NT2/D1 (cell line): ENCODE results near the gene MICALL2.

Source experiments
- DNase-seq: peaks from one replicate; pipeline ENCODE4 v3.0.0-alpha.2; 2011; ENCODE audit warnings: low read depth, low spot score
- H3K27me3 ChIP-seq: 2 replicates; pipeline ENCODE4 v1.6.0; 2011; ENCODE audit warnings: mild to moderate bottlenecking; ENCODE audit not compliant: insufficient read length, insufficient read depth
- H3K36me3 ChIP-seq: 2 replicates; pipeline ENCODE4 v1.6.1; 2011; ENCODE audit warnings: mild to moderate bottlenecking, low read length, mixed read lengths; ENCODE audit not compliant: insufficient read depth, insufficient read length
- H3K4me1 ChIP-seq: 2 replicates; pipeline ENCODE4 v1.5.1; 2011; ENCODE audit not compliant: insufficient read depth, insufficient read length
- H3K4me3 ChIP-seq: 2 replicates; pipeline ENCODE4 v1.5.1; 2011; ENCODE audit warnings: low read depth; ENCODE audit not compliant: insufficient read length
- H3K9ac ChIP-seq: 2 replicates; pipeline ENCODE4 v1.6.0; 2011; ENCODE audit warnings: low read depth; ENCODE audit not compliant: insufficient read length
- H3K9me3 ChIP-seq: 2 replicates; pipeline ENCODE4 v1.5.1; 2011; ENCODE audit warnings: mild to moderate bottlenecking, low read length; ENCODE audit not compliant: insufficient read depth
- SUZ12 ChIP-seq: IDR thresholded peaks from 2 replicates; pipeline ENCODE4 v1.6.1; 2011; ENCODE audit not compliant: insufficient read length, insufficient read depth; ENCODE audit errors: extremely low read depth
- YY1 ChIP-seq: IDR thresholded peaks from 2 replicates; pipeline ENCODE4 v1.6.1; 2011; ENCODE audit not compliant: insufficient read length, insufficient read depth
- ZNF274 ChIP-seq: IDR thresholded peaks from 2 replicates; pipeline ENCODE4 v1.6.1; 2011; ENCODE audit warnings: mild to moderate bottlenecking, low read depth, low read length

The MICALL2 gene

DNA sequence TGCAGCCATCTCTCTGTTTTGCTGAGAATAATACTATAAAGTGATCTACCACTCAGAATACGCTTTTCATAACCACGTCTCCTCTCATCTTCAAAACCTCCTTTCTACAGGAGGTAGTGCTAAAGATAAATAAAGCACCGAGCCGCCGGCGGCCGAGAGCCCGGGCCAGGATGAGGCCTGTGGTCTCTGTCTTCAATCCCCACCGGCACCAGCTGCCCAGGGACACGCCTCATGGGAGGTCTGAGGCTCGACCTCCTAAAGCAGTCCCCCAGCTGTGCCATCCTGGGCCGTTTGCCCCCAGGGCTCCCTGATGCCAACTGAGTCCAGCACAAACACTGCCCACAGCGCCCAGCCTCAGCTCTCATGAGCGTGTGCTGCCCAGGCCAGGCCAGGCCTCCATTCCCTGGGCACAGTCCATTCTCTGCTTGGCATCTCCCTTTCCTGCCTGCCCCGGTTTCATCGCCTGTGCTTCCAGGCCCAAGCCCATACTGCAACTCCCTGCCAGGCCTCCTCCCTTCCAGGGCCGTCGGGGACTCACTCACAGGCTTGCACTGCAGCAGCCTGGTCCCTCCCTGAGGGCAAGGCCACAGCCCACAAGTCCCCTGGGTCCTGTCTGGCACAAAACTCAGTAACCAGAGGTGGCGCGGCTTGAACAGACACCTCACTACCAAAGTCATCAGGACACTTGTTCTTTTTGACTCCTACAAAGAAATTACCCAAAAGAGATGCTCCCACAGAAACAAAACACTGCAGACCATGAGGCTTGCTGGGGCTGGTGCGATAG is 42.4 kb upstream of the MICALL2 start:
- TF ChIP-seq YY1 (no peak), SUZ12 (no peak), ZNF274 (no peak)
- H3K4me1 ChIP-seq, result peaks cover 8% of the 10 kb centered on the region
- DNase-seq, result no peak
- no peaks in the 10 kb centered on the region for H3K9me3 ChIP-seq
- H3K4me3 ChIP-seq, result no peak overlapping the region
- peaks cover 62% of the 10 kb centered on the region for H3K36me3 ChIP-seq
- no peaks in the 10 kb centered on the region for H3K27me3 ChIP-seq
- no peak overlapping the region for H3K9ac ChIP-seq

DNA sequence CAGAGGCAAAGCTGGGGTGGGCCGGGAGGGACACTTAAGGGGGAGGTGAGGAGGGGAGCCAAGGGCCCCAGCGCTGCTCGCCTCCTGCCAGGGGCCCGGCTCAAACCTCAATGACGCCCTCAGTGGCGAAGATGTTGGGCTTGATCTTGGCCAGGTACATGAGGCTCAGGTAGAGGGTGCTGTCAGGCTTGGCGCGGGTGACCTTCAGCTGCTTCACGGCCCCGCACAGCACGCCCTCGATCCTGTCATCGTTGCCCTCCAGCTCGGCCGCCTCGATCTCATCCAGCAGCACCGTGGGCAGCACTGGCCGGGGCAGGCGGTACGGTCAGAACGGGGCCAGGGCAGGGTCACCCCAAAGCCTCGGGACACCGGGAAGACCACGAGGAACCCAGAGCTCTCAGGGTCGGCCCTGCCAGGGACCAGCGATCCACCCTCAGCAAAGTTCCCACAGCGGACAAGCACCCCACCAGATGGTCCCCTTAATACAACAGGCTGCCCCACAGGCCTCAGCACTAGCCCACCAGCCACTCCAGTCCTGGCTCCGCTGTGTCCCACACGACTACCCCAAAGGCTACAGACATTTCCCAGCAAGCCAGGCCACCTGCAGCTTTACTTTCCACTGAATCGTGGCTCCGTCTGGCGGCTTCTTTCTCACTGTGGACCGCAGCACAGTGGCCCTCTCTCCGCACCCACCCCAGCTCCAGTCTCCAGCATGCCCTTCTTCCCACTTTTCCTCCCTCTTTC is 41.0 kb upstream of the MICALL2 start:
- peaks cover 77% of the 10 kb centered on the region for H3K36me3 ChIP-seq
- H3K9ac ChIP-seq, result no peak overlapping the region
- no peaks in the 10 kb centered on the region for H3K27me3 ChIP-seq
- peaks cover 2% of the 10 kb centered on the region for H3K4me1 ChIP-seq
- no peak overlapping the region for H3K4me3 ChIP-seq
- no peak for DNase-seq
- no peak for TF ChIP-seq YY1
- no peak for TF ChIP-seq SUZ12
- TF ChIP-seq ZNF274, result no peak
- H3K9me3 ChIP-seq, result no peaks in the 10 kb centered on the region

DNA sequence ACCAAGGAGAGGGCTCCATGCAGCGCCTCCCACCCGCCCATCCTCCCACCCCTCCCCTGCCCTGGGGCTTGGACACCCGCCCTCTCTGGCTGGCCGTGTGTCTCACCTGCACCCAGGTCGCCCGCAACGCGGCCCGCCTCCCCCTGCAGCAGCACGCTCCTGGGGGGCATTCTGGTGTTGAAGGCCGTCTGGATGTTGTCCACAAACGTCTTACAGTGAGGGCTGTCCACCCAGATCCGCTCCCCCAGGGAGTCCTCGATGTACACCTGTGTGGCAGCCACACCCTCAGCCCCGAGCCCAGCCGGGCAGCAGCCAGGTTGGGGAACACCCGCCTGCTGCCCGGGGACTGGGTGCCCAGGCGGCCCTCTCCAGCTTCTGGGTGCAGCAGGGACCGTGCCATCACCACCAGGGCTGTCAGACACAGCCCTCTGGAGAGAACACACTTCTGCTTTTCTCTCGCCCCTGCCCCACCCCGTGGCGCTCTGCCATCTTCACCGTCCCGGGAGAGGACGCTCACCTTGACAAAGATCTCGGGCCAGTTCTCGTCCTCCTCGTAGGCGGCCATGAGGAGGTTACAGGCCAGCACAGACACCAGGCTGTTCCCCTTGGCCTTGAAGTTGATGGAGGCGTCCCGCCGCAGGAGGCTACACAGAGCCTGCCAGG is 40.2 kb upstream of the MICALL2 start:
- no peak for TF ChIP-seq ZNF274
- TF ChIP-seq SUZ12, result no peak
- H3K9ac ChIP-seq, result no peak overlapping the region
- H3K4me1 ChIP-seq, result peaks cover 2% of the 10 kb centered on the region
- H3K9me3 ChIP-seq, result no peaks in the 10 kb centered on the region
- H3K36me3 ChIP-seq, result peaks cover 84% of the 10 kb centered on the region
- H3K27me3 ChIP-seq, result no peaks in the 10 kb centered on the region
- DNase-seq, result no peak
- H3K4me3 ChIP-seq, result no peak overlapping the region

DNA sequence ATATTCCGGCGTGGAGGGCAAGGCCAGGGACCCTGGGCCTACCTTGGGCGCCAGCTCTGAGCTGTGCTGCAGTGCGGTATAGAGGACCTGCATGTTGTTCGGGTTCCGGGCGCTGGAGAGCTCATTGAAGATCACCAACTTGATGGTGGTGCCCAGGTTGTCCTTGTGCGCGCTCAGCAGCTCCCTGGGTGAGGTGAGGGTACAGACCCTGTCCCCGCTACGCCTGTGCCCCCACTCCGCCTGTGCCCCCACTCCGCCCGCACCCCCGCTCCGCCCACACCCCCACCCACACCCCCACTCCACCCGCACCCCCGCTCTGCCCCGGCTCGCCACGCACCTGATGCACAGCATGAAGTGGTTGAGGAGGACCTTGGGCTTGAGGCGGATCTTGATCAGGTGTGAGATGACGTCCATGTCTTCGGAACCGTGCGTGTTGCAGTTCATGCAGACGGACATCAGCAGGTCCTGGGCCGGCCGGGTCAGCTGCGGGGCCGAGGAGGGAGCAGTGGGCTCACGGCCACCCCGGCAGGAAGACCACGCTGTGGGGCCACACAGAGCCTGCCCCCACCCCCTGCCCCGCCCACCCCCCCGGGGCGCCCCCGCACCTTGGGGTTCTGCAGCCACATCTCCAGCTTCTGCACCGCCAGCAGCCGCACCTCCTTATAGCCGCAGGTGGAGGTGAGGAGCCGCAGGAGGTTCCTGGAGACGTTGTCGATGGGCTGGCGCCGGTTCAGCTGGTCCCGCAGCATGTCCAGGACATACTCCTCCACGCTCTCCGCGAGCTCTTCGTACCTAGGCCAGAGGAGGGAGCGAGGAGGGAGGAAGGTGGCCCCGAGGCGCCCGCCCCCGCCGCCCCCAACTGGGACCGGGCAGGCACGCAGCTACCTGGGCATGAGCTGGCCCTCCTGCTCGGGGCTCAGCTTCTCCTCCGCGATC is 39.4 kb upstream of the MICALL2 start:
- Histone ChIP-seq H3K36me3 (peaks cover 93% of the 10 kb centered on the region), H3K4me3 (no peak overlapping the region)

DNA sequence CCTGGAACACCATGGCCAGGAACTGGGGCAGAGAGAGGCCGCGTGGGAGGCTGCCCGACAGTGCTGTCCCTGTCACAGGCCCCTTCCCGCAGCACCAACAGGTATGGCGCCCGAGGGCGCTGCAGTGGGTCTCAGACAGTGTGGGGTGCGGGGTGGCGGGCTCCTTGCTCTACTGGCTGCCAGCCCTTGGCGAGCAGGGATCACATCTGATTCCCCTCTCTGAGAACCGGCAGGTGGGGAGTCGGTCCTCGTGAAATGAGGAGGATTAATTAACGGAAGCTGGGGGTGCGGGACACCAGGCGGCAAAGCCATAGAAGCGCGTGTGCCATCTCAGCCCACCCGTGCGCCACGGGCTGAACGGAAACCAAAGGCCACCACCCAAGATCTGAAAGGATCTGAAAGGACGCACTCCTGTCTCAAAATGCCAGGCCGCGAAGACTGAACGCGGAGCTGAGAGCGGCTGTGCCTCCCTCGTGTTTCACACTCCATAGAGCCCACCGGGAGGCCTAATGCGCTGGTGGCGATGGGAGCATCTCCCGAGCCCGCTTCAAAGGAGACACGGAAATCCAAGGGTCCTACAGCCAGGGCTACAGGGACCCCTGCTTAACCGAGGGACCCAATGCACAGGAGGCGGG is 38.1 kb upstream of the MICALL2 start:
- Histone ChIP-seq H3K27me3 (no peaks in the 10 kb centered on the region), H3K9ac (no peak overlapping the region), H3K9me3 (no peaks in the 10 kb centered on the region), H3K4me1 (no peaks in the 10 kb centered on the region), H3K4me3 (no peak overlapping the region), H3K36me3 (peaks cover 95% of the 10 kb centered on the region)
- no peak for TF ChIP-seq ZNF274
- TF ChIP-seq SUZ12, result no peak
- TF ChIP-seq YY1, result no peak
- no peak for DNase-seq

More for the DNA sequence above, 39.4 kb upstream of the MICALL2 start:
- H3K9me3 ChIP-seq, result no peaks in the 10 kb centered on the region
- DNase-seq, result no peak
- H3K9ac ChIP-seq, result no peak overlapping the region
- peaks cover 2% of the 10 kb centered on the region for H3K4me1 ChIP-seq
- H3K27me3 ChIP-seq, result no peaks in the 10 kb centered on the region
- TF ChIP-seq SUZ12 (no peak), ZNF274 (no peak), YY1 (no peak)

DNA sequence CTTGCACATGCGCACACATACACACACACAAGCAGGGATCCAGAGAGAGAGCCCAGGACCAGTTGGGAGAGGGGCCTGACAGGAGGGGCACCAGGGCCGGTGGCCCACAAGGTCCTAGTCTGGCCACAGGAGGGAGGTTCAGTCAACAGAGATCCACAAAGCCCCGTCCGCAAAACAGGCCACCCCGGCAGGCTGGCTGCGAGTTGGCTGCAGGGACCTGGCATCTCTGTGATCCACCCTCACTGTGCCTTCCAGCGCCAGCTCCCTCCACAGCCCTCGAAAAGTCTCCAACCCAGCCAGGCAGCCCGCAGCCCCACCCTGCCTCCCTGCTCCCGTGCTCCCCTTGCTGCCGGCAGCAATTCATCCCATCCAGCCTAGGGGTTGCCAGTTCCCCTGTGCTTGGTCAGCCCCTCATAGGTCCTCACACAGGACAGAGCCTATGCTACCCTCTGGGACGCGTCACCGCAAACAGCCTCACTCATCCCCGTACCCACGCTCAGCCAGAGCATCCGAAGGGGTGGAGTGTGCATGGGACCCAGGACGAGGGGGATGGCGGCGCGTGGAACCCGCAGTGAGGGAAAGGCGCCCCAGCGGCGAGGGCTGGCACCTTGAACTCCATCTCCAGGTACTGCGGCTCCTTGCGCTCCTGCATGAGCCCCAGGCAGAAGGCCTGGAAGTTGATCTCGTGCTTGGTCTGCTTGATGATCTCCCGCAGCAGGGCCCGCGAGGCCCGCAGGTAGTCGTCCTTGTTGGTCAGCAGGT is 37.4 kb upstream of the MICALL2 start:
- no peak overlapping the region for H3K4me3 ChIP-seq
- no peak for DNase-seq

More for the DNA sequence above, 37.4 kb upstream of the MICALL2 start:
- H3K27me3 ChIP-seq, result no peaks in the 10 kb centered on the region
- no peaks in the 10 kb centered on the region for H3K4me1 ChIP-seq
- no peak for TF ChIP-seq ZNF274
- TF ChIP-seq YY1, result no peak
- no peak for TF ChIP-seq SUZ12
- H3K9ac ChIP-seq, result no peak overlapping the region
- H3K9me3 ChIP-seq, result no peaks in the 10 kb centered on the region
- peaks cover 95% of the 10 kb centered on the region for H3K36me3 ChIP-seq
